ENCODE measurements around the gene HCN3. TPM values are rescaled to one million over a fixed set of nuclear protein-coding genes. Genes with fewer than 3 reads are reported as not detected.
"Not testable (repeated sequence)": the region's sequence is repeated elsewhere in the genome, so short reads cannot be mapped to it uniquely, and the experiment has no call there.

Gene HCN3
- polyA plus RNA-seq, 4 donors = 7.0 to 14.6 (median 11.2) TPM

DNA sequence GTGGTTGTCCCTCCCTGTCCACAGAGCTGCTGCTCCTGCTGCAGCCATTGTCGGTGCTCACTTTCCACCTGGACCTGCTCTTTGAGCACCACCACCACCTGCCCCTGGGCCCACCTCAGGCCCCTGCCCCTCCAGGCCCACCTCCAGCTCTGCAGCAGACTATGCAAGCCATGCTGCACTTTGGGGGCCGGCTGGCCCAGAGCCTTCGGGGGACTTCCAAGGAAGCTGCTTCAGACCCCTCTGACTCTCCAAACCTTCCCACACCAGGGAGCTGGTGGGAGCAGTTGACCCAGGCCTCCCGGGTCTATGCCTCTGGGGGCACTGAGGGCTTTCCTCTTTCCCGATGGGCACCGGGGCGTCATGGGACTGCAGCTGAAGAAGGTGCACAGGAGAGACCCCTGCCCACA lies 49.4 kb downstream of the HCN3 start:
- DNase-seq (ENCODE audit: low read depth in 4 of 4, low spot score in 2 of 4) = no peak

DNA sequence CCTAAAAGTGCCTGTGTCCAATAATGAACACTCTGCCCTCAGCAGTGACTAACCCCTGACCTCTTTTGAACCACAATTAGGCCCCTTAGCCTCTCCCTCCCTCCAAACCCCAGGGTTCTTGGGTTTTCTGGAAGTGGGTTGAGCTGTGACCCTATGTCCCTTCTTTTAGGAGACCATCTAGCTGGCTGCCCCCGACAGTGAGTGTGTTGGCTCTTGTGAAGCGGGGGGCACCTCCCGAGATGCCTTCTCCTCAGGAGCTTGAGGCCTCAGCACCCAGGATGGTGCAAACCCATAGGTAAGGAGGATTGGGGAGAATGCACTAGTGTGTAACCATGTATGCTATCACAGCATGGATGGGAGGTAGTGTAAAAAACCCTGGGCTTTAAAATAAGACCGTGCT lies 50.7 kb downstream of the HCN3 start:
- no peak for DNase-seq (ENCODE audit: low read depth in 4 of 4, low spot score in 2 of 4)

DNA sequence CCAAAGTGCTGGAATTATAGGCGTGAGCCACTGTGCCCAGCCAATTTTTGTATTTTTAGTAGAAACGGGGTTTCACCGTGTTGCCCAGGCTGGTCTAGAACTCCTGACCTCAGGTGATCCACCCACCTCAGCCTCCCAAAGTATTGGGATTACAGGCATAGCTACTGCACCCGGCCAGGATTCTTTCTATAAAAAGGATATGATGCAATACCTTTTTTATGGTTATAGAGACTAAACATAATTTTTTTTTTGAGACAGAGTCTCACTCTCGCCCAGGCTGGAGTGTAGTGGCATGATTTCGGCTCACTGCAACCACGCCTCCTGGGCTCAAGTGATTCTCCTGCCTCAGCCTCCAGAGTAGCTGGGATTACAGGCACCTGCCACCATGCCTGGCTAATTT lies 51.6 kb downstream of the HCN3 start:
- DNase-seq (ENCODE audit: low read depth in 4 of 4, low spot score in 2 of 4) = not testable (repeated sequence)

DNA sequence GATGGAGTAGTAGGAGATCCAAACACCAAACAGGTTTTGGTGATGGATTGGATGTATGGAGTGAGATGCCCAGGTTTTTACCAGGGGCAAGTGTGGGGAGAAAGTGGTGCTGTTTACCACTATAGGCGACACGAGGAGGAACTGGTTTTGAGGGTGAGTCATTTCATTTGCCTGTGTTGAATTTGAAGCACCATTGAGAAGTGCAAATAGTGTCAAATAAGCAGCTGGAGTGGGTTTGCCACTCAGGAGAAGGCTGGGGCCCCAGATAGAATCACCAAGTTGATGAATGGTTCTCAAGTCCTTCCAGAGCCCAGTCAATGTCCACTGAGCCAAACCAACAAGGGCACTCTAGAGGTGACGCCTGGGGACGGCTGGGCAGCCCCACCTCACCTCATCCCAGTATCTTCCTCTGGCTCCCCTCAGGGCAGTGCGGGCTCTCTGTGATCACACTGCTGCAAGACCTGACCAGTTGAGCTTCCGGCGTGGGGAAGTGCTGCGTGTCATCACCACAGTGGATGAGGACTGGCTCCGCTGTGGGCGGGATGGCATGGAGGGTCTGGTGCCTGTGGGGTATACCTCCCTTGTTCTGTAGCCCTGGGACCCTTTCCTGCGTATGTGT lies 52.8 kb downstream of the HCN3 start:
- DNase-seq (ENCODE audit: low read depth in 4 of 4, low spot score in 2 of 4) = no peak

DNA sequence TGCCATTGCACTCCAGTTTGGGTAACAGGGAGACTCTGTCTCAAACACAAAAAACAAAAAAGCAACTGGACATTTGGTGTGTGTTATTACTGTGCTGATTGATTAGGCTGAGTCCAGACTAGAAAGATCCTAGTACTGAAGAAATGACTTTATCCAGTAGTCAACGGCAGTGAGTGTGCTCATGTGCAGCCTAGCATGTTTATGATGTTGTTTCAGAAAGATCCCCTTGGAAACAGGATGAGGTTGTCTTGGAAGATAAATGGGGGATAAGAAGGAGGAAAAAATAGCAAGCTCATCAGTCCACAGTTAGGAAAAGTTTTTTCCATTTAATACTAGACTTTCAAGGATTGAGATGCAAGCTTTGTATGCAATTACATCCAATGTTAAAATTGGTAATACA lies 57.7 kb downstream of the HCN3 start:
- no peak for DNase-seq (ENCODE audit: low read depth in 4 of 4, low spot score in 2 of 4)

Other genes starting within 250 kb of the HCN3 start
- gene DCST2, start 243.7 kb upstream of the HCN3 start, polyA plus RNA-seq (ENCODE audit: insufficient read length in 4 of 4) = 1 to 10 TPM; 1.1 to 2.5 (median 1.9) TPM
- under 1 TPM; 0.14 to 0.44 (median 0.35) TPM for gene DCST1, start 243.6 kb upstream of the HCN3 start, polyA plus RNA-seq (ENCODE audit: insufficient read length in 4 of 4)
- gene ADAM15, start 226.1 kb upstream of the HCN3 start, polyA plus RNA-seq (ENCODE audit: insufficient read length in 4 of 4) = 10 to 100 TPM; 36.7 to 55.8 (median 55.4) TPM
- gene EFNA4, start 213.7 kb upstream of the HCN3 start, polyA plus RNA-seq (ENCODE audit: insufficient read length in 4 of 4) = 10 to 100 TPM; 18.1 to 24.5 (median 21.3) TPM
- gene EFNA3, start 198.6 kb upstream of the HCN3 start, polyA plus RNA-seq (ENCODE audit: insufficient read length in 4 of 4) = 1 to 10 TPM; 4.9 to 9.4 (median 6.7) TPM
- 10 to 100 TPM; 58.7 to 76.2 (median 70.8) TPM for gene EFNA1, start 149.6 kb upstream of the HCN3 start, polyA plus RNA-seq (ENCODE audit: insufficient read length in 4 of 4)
- 10 to 100 TPM; 51.5 to 61.1 (median 55.4) TPM for gene SLC50A1, start 141.6 kb upstream of the HCN3 start, polyA plus RNA-seq (ENCODE audit: insufficient read length in 4 of 4)
- 10 to 100 TPM; 31.3 to 64.7 (median 45.2) TPM for gene DPM3, start 136.9 kb upstream of the HCN3 start, polyA plus RNA-seq (ENCODE audit: insufficient read length in 4 of 4)
- gene KRTCAP2, start 104.2 kb upstream of the HCN3 start, polyA plus RNA-seq (ENCODE audit: insufficient read length in 4 of 4) = 100 to 1,000 TPM; 124 to 166 (median 137) TPM
- 1 to 10 TPM; 2.7 to 6.4 (median 4.9) TPM for gene TRIM46, start 103.6 kb upstream of the HCN3 start, polyA plus RNA-seq (ENCODE audit: insufficient read length in 4 of 4)
- gene THBS3, start 69.6 kb upstream of the HCN3 start, polyA plus RNA-seq (ENCODE audit: insufficient read length in 4 of 4) = 10 to 100 TPM; 26.3 to 54.2 (median 37.5) TPM
- gene MTX1, start 68.8 kb upstream of the HCN3 start, polyA plus RNA-seq (ENCODE audit: insufficient read length in 4 of 4) = 10 to 100 TPM; 38.3 to 49.0 (median 44.8) TPM
- 10 to 100 TPM; 18.7 to 34.5 (median 28.5) TPM for gene ENTREP3, start 22.0 kb upstream of the HCN3 start, polyA plus RNA-seq (ENCODE audit: insufficient read length in 4 of 4)
- gene SCAMP3, start 15.1 kb upstream of the HCN3 start, polyA plus RNA-seq (ENCODE audit: insufficient read length in 4 of 4) = 10 to 100 TPM; 58.8 to 71.7 (median 63.7) TPM
- 10 to 100 TPM; 63.7 to 96.6 (median 80.8) TPM for gene CLK2, start 4.0 kb upstream of the HCN3 start, polyA plus RNA-seq (ENCODE audit: insufficient read length in 4 of 4)
- gene PKLR, start 24.0 kb downstream of the HCN3 start, polyA plus RNA-seq (ENCODE audit: insufficient read length in 4 of 4) = 1 to 10 TPM; 5.4 to 9.3 (median 8.7) TPM
- gene FDPS, start 31.4 kb downstream of the HCN3 start, polyA plus RNA-seq (ENCODE audit: insufficient read length in 4 of 4) = 100 to 1,000 TPM; 175 to 189 (median 181) TPM
- 10 to 100 TPM; 30.3 to 43.0 (median 38.6) TPM for gene RUSC1, start 43.4 kb downstream of the HCN3 start, polyA plus RNA-seq (ENCODE audit: insufficient read length in 4 of 4)